ENCODE measurements around the gene CHIC1.

- TF ChIP-seq EP300 (IDR thresholded peaks at IDR 0.05) (no peak), POLR2A (IDR thresholded peaks at IDR 0.05) (no peak), CTCF (IDR thresholded peaks at IDR 0.05) (no peak), POLR2AphosphoS5 (IDR thresholded peaks at IDR 0.05) (no peak)
Measured at GRCh38 chrX:73577361-73577760, 14.4 kb downstream of the CHIC1 start.
